HG03342 (cell line): ENCODE measurements around the gene SLC7A4.
A peak's percentile ranks its signal among the peaks of the same experiment; 100 is the strongest.
"Not testable (repeated sequence)": the region's sequence is repeated elsewhere in the genome, so short reads cannot be mapped to it uniquely, and the experiment has no call there.

ENCODE experiments used
- ATAC-seq: cut with Tn5 transposase; IDR thresholded peaks from one replicate; pipeline ENCODE4 v1.9.1; 2021; ENCODE audit warnings: mild to moderate bottlenecking, moderate library complexity; ENCODE audit not compliant: unreplicated experiment

The SLC7A4 gene

GRCh38 chr22:21022955-21023614 lies 9.3 kb downstream of the SLC7A4 start:
- no peak for ATAC-seq

- ATAC-seq = no peak
These were observed 9.9 kb downstream of the SLC7A4 start for GRCh38 chr22:21022507-21022906.

- ATAC-seq = no peak
These were observed 11.4 kb downstream of the SLC7A4 start for GRCh38 chr22:21020802-21021429.

GRCh38 chr22:21018314-21018713 lies 14.0 kb downstream of the SLC7A4 start:
- no peak for ATAC-seq

GRCh38 chr22:21016644-21017420 lies 15.5 kb downstream of the SLC7A4 start:
- ATAC-seq = no peak

- no peak for ATAC-seq
These were observed 16.8 kb downstream of the SLC7A4 start for GRCh38 chr22:21015466-21016006.

- ATAC-seq = no peak
These were observed 17.5 kb downstream of the SLC7A4 start, which contains the start of gene P2RX6 for GRCh38 chr22:21014726-21015465. P2RX6 (plus strand) TSS chr22:21015165; CDS start chr22:21015175, 10 bp downstream.

- ATAC-seq = peak; percentile 83
These were observed 18.1 kb downstream of the SLC7A4 start for GRCh38 chr22:21014202-21014725.

- ATAC-seq = no peak
These were observed 18.6 kb downstream of the SLC7A4 start for GRCh38 chr22:21013657-21014201.

GRCh38 chr22:21012446-21013407 lies 19.6 kb downstream of the SLC7A4 start:
- ATAC-seq = no peak

- no peak for ATAC-seq
These were observed 21.8 kb downstream of the SLC7A4 start for GRCh38 chr22:21010426-21011113.

- no peak for ATAC-seq
These were observed 22.5 kb downstream of the SLC7A4 start for GRCh38 chr22:21009638-21010425.

- not testable (repeated sequence) for ATAC-seq
These were observed 23.2 kb downstream of the SLC7A4 start for GRCh38 chr22:21009208-21009607.

- no peak for ATAC-seq
These were observed 28.6 kb downstream of the SLC7A4 start for GRCh38 chr22:21003782-21004181.

- ATAC-seq = peak; percentile 81
These were observed 30.6 kb downstream of the SLC7A4 start, which contains the start of gene THAP7 for GRCh38 chr22:21001601-21002325. THAP7 (minus strand) TSS chr22:21002118; CDS start chr22:21001911, 207 bp downstream.

- no peak for ATAC-seq
These were observed 31.3 kb downstream of the SLC7A4 start for GRCh38 chr22:21000987-21001600.
